ES-I3 (cell line): ENCODE results near the gene TMEM154.

ENCODE experiments used
- H3K36me3 ChIP-seq: 2 replicates; pipeline ENCODE4 v1.6.1; 2013; ENCODE audit warnings: mild to moderate bottlenecking, low read length, control low read depth, moderate library complexity; ENCODE audit not compliant: insufficient read depth
- H3K4me1 ChIP-seq: 2 replicates; pipeline ENCODE4 v1.6.1; 2013; ENCODE audit warnings: mild to moderate bottlenecking, control low read depth, low read length; ENCODE audit not compliant: insufficient read depth
- H3K9ac ChIP-seq: 2 replicates; pipeline ENCODE4 v1.6.1; 2013; ENCODE audit warnings: low read depth, mild to moderate bottlenecking, low read length, moderate library complexity
- H3K9me3 ChIP-seq: 2 replicates; pipeline ENCODE4 v1.6.1; 2013; ENCODE audit warnings: mild to moderate bottlenecking, low read length, moderate library complexity; ENCODE audit not compliant: control insufficient read depth, insufficient read depth

Gene TMEM154

DNA sequence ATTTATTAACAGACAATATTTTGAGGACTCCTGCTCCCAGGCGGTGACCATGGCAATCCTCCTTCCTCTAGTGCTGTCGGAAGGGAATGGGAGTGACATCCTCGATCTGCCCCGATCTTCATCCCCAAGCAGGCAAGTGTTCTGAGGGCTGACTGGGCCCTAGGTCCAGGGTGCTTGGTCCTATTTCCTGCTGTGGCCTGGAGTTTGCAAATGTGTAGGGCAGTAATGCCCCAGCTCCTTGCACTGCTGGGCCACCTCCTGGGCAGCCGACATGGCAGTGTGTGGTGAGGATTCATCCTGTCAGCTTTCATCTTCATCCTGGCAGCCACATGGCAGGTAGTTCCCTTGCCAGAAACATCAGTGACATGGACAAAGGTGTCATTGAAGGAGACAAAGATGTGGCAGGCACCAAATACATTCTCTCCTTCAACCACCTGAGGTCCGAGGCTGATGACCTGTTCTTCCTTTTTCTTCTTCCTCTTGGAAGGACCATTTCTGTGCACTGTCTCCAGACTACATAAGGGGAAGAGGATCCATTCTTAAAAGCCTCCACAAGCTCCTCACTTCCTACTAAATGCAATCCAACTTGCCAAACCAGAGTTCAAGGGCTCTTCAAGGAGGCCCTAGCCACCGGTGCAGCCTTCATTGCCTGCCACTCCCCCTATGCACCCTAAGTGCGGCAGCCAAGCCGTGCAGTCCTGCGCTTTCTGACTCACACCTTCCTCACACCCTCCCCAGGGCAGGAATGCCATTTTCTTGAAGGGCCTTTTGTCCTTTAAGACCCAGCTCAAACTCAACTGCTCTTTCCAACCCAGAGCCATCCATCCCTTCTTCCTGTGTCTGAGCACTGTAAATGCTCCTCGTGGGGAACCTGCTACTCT lies 65.7 kb downstream of the TMEM154 start:
- H3K9me3 ChIP-seq, result no peaks in the 10 kb centered on the region
- H3K4me1 ChIP-seq, result peaks cover 24% of the 10 kb centered on the region
- no peaks in the 10 kb centered on the region for H3K36me3 ChIP-seq

DNA sequence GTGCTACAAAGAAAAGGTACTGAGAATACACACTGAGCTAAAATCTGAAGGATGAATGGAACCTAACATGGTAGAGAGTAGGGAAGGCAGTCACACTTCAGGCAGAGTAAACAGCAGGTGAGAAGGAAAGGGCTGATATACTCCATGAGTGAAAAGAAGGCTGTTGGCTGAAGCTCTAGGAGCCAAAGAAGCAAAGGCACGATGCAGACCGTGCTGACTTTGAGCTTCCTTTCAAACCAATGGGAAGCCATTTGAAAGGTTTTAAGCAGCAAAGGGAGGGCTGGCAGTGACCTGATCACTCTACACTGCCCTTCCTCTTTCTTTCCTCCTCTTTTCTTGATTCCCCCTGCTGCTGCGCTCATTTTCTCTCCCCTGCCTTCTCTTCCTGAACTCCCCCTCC lies 66.4 kb downstream of the TMEM154 start:
- Histone ChIP-seq H3K36me3 (no peaks in the 10 kb centered on the region), H3K9me3 (no peaks in the 10 kb centered on the region), H3K9ac (no peak overlapping the region), H3K4me1 (peaks cover 24% of the 10 kb centered on the region)

More for the DNA sequence above, 65.7 kb downstream of the TMEM154 start:
- H3K9ac ChIP-seq, result no peak overlapping the region

DNA sequence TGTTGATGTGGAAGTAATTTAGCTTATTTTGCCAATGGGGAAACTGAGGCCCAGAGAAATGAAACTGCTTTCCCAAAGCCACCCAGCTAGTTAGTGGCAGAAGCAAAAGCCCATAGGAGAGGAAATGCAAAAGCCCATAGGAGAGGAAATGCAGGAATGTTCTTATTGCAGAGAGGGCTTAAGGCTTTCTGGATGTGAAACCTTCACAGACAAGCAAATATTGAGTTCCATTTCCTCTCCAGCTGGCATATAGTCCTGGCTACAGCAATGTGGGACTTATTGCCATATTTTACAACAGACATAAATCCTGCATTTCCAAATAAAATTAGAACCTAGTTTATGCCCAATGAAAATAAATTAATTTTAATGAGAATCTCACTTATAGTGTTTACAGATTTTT lies 69.7 kb downstream of the TMEM154 start:
- H3K9me3 ChIP-seq, result no peaks in the 10 kb centered on the region
- peaks cover 43% of the 10 kb centered on the region for H3K4me1 ChIP-seq
- H3K36me3 ChIP-seq, result no peaks in the 10 kb centered on the region
- no peak overlapping the region for H3K9ac ChIP-seq

DNA sequence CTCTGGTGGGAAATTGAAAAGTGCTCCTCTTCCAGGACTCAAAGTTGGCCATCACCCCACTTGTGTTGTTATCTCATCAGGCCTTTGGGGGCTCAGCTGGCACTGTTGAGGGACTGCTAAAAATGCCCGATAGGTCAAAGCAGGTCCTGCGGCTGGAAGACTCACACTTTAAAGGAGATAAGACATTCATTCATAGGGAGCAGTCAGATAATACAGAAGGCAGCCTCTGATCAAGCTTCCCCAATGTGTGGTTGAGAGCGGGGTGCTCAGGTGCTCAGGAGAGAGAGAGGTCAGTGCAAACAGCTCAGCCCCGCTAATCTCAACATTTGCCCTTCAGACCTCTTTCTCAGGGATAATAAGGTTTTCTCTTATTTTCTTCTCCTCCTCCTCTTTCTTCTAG lies 70.3 kb downstream of the TMEM154 start:
- Histone ChIP-seq H3K4me1 (peaks cover 46% of the 10 kb centered on the region), H3K9ac (no peak overlapping the region), H3K9me3 (no peaks in the 10 kb centered on the region), H3K36me3 (no peaks in the 10 kb centered on the region)

DNA sequence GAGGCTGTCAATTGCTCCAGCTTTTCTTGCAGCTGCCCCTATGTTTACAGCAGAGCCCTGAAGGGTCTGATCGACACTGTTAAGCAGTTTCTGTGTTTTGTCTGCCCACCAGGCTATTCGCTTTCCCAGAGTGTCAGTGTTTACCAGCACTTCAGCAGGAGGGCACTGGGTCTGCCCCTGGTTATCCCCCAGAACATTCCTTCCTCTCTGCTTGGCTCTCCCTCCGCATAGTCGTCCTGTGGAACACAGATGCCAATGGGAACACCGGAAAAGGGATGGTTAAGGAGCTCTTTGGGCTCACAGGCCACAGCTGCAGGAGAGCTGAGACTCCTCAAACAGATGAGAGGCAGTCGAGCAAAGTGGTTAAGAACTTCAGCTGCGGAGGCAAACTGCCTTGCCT lies 72.6 kb downstream of the TMEM154 start:
- peaks cover 37% of the 10 kb centered on the region for H3K4me1 ChIP-seq
- H3K9me3 ChIP-seq, result no peaks in the 10 kb centered on the region
- H3K9ac ChIP-seq, result no peak overlapping the region
- H3K36me3 ChIP-seq, result 0 out of 2 replicates have a peak, but pooled peaks cover 3% of the 10 kb centered on the region

DNA sequence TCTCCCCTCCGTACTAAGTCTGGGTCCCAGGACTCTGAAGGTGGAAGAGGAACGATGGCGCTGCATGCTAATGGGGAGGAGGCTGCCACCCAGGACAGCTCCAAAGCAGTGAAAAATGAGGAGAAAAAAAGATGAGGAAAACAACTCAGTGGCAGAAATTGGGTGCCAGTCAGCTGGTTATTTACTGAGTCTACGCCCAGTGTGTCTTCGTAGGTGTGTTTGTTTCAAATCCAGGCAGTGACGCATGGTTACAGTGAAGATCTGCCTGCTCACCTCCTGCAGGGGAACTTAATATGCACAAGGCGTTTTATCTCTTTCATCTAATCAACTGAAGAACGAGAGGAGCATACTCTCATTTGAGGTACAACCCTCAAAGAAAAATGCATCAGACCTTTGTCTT lies 73.0 kb downstream of the TMEM154 start:
- H3K36me3 ChIP-seq, result 0 out of 2 replicates have a peak, but pooled peaks cover 3% of the 10 kb centered on the region
- peaks cover 37% of the 10 kb centered on the region for H3K4me1 ChIP-seq
- H3K9ac ChIP-seq, result no peak overlapping the region
- H3K9me3 ChIP-seq, result no peaks in the 10 kb centered on the region

DNA sequence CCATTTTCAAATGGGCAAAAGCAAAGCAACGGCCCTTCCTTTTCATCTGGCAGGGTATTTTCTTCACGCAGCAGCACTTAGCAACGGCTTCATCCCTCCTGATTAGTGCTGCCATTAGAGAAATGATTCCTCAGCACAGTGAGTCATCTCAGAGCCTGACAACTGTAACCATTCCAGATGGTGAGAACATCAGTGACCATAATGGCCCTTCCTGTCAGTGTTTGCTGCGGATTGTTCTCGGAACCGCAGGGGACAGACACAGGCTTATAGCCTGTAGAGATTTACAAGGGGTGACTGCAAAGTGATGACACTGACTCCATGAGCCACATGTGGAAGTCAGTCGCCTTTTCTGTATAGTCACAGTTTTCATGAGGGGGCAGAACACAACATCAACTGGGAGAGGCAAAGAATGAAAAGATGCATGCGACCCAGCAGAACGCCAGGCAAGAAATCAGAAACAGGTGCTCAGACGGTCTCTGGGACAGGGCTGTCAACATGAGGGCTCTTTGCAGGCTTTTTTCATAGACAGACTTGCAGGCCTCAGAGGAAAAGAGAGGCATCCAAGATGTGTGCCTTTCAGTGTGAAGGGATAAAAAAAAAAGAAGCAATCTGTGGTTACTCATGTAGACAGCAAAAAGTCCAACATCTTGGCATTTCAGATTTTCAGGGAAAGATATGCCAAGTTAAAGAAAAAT lies 74.0 kb downstream of the TMEM154 start:
- Histone ChIP-seq H3K9ac (no peak overlapping the region), H3K9me3 (no peaks in the 10 kb centered on the region), H3K4me1 (peaks cover 37% of the 10 kb centered on the region), H3K36me3 (0 out of 2 replicates have a peak, but pooled peaks cover 3% of the 10 kb centered on the region)

DNA sequence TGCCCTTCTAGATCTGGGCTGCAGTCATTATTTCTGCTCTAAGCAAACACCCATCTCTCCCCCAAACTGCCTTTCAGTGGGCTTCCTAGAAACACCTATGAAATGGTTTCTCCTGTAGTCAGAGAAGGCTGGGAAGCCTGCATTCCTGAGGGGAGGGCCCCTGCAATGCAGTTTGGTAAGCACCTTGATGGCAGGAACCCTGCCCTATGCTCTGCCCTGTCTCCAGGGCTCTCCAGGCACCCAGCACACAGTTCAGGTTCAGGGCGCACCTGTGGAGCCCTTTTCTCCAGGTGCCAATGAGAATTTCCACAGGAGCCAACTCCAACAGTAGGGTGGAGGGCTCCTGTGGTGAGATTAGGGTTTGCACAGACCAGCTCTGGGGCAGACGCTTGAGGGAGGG lies 74.8 kb downstream of the TMEM154 start:
- Histone ChIP-seq H3K4me1 (peaks cover 31% of the 10 kb centered on the region), H3K9me3 (no peaks in the 10 kb centered on the region), H3K9ac (no peak overlapping the region), H3K36me3 (0 out of 2 replicates have a peak, but pooled peaks cover 3% of the 10 kb centered on the region)

DNA sequence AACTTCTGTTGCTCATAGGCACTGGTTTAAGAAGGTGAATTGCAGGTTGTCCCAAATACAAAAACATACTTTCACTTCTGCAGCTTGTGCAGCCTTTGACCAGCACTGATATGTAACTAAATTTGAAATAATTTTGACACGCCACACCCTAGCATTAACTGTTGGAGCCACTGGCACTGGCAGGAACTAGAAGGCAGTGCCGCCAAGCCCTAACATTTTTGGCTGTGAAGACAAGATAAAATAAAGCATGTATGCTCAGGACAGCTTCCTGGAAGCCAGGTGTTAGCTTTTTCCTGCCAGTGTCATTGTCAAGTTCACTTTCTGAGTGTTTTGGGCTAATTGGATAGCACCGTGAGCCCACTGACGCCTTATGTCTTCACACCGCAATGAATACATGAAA lies 78.6 kb downstream of the TMEM154 start:
- no peak overlapping the region for H3K9ac ChIP-seq
- H3K36me3 ChIP-seq, result 0 out of 2 replicates have a peak, but pooled peaks cover 3% of the 10 kb centered on the region
- peaks cover 15% of the 10 kb centered on the region for H3K4me1 ChIP-seq
- no peaks in the 10 kb centered on the region for H3K9me3 ChIP-seq

DNA sequence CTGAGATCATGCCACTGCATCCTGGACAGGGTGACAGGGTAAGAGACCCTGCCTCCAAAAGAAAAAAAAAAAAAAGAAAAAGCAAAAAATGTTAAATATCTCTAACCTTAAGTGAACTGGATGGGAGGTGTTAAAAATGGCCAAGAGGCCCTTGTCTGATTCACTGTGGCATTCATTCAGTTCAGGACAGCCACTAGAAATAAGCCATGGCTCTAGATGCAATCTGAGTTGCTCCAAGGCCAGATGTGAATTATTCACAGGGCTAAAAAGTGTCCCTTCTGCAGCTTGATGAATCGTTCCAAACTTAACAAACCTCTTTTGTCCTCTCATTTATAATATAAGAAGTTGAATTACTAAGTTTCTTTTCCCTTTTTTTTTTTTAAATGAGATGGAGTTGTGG lies 80.2 kb downstream of the TMEM154 start:
- peaks cover 1% of the 10 kb centered on the region; the same call in 1 of the 2 replicates for H3K4me1 ChIP-seq
- no peak overlapping the region for H3K9ac ChIP-seq
- no peaks in the 10 kb centered on the region for H3K9me3 ChIP-seq
- 0 out of 2 replicates have a peak, but pooled peaks cover 3% of the 10 kb centered on the region for H3K36me3 ChIP-seq

DNA sequence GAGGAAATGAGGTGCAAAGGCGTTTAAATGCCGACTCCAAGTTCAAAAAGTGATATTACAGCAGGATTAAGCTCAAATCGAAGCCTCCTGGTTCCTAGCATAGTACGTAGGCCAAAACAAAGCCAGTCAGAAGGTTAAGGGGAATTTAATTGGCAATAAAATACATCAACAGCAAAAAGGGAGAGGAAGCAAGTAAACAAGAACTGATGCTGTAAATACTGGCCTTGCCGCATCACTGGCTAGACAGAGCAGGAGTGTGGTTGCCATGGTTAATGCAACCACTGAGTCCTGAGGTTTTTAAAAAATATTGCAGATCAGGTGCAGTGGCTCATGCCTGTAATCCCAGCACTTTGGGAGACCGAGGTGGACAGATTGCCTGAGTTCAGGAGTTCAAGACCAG lies 80.7 kb downstream of the TMEM154 start:
- Histone ChIP-seq H3K4me1 (no peaks in the 10 kb centered on the region), H3K9ac (no peak overlapping the region), H3K9me3 (no peaks in the 10 kb centered on the region), H3K36me3 (0 out of 2 replicates have a peak, but pooled peaks cover under 1% of the 10 kb centered on the region)

DNA sequence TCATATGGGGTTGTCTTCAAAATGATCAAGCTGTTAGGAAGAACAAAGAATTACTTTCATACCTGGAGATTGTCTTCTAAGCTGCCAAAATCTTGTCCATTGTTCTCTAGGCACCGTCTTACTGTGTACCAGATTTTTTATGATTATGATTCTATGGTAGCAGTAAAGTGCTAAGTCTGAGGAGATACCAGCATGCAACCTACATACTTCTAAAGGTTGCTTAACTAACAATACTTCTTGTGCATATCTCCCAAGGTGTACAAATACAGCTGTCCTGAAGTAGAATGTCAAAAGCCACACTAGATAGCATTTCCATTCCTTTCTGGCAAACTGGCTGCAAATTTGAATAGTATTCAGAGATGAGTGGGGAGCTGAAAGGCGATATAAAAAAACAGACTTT lies 81.3 kb downstream of the TMEM154 start:
- Histone ChIP-seq H3K9me3 (no peaks in the 10 kb centered on the region), H3K9ac (no peak overlapping the region), H3K4me1 (no peaks in the 10 kb centered on the region), H3K36me3 (no peaks in the 10 kb centered on the region)

DNA sequence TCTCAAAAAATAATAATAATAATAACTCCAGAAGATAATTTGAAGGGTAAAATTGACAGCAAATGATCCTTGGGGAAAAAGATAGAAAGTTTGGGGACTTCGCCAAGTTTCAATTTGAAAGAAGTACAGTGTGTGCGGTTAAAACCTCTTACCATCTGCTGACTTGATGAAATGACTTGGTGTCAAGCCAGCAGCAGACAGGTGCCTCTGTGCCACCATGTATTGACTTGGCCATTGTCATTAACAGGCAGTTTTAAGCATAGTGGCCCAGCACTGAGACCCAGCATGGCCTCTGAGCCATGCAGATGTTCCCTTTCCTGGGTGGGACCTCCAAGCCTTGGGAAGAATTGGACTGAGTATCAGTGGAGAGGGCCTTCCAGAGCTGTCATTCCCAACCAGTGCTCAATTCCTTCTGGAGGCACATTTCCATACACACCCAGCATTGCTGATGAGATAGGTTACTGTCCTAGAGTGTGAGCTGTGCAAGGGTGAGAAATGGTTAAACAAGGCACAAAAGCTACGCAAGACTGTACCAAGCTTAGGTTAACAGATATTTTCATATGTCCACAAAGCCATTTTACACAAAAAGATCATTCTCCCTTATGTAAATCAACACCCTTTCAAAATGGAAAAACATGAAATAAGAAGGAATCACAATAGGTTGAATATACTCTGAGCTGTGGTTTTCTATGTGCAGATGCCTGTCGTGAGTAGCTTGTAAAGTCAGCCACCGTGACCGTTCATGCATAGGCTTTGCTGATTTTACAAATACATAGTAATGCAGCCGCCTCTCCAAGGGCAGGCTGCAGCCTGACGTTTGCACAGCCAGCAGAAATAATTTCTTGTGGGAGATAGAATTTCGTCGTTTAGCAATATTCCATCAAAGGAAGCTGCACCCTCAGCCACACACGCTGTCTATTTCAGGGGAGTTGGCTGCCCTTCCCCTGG lies 84.5 kb downstream of the TMEM154 start:
- Histone ChIP-seq H3K9me3 (no peaks in the 10 kb centered on the region), H3K4me1 (0 out of 2 replicates have a peak, but pooled peaks cover 3% of the 10 kb centered on the region), H3K9ac (no peak overlapping the region), H3K36me3 (no peaks in the 10 kb centered on the region)

DNA sequence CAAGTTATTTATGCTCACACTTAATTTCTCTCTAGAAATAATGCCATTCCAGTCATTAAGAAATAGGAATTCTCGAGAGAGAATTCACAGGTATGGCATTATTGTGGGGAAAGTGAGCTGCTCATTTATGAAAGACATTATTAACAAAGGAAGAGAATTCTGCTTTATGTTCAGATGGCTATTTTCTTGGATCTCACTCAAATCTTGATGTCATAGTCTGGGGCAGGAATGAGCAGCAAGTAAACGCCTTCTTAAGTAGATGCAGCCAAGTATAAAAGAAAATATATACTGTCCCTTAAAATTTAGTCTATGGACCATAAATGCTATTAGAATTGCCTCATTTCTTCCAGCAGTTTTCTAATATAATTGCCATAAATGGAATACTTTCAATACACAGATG lies 85.7 kb downstream of the TMEM154 start:
- Histone ChIP-seq H3K4me1 (0 out of 2 replicates have a peak, but pooled peaks cover 3% of the 10 kb centered on the region), H3K9me3 (no peaks in the 10 kb centered on the region), H3K36me3 (no peaks in the 10 kb centered on the region), H3K9ac (no peak overlapping the region)
